K562 (cell line): ENCODE results near the gene CASKIN2. TPM values are rescaled to one million over a fixed set of nuclear protein-coding genes. Genes with fewer than 3 reads are reported as not detected.

Experiments used
- KDM5B ChIP-seq: fragments of 200-600 bp; sonication (generic); IDR thresholded peaks from 2 replicates; pipeline ENCODE4 v1.6.1; 2012; ENCODE audit warnings: low read depth, mild to moderate bottlenecking, moderate library complexity, low read length, control low read depth, inconsistent platforms; ENCODE audit not compliant: insufficient replicate concordance
- KLF6 ChIP-seq: fragments of 250-450 bp; sonication (Bioruptor Pico); IDR thresholded peaks from 2 replicates; pipeline ENCODE4 v1.4.0; 2020; ENCODE audit warnings: mild to moderate bottlenecking, moderate library complexity, borderline replicate concordance
- TBL1XR1 ChIP-seq, 2 experiments: IDR thresholded peaks; 2 replicates each; pipeline ENCODE4 v1.6.1; 2012; ENCODE audit warnings: improper control_type of control experiment in 2 of 2, low read length in 2 of 2, mild to moderate bottlenecking in 1 of 2
- TEAD2 ChIP-seq: fragments of 450-650 bp; IDR thresholded peaks from 2 replicates; pipeline ENCODE4 v1.6.1; 2016; ENCODE audit warnings: missing genetic modification characterization, control low read depth, missing compliant biosample characterization
- polyA plus RNA-seq, 8 experiments: library from polyadenylated mRNA; depleted of rRNA in 4 of 8; stranded (reverse) in 5 of 8; unstranded in 3 of 8; fragments of >200 nt; fragmentation: Nextera tagmentation in 2 of 8; fragmentation: Illumina TruSeq in 1 of 8; extraction: Ambion mirVana in 2 of 8; extraction: Trizol in 1 of 8; gene quantifications; 2 replicates each; pipeline versions ENCODE4 v1.2.1 to v1.2.3, GENCODE V29; 2011 to 2014; ENCODE audit warnings: inconsistent platforms in 1 of 8, missing spikeins in 1 of 8
- total RNA-seq, 7 experiments: library from RNA; depleted of rRNA in 6 of 7; stranded (reverse); fragments of >200 nt in 6 of 7; fragmentation: Illumina TruSeq in 2 of 7; extraction: Trizol in 2 of 7; gene quantifications; 2 replicates each; pipeline versions ENCODE4 v1.2.1 to v1.2.3, GENCODE V29; 2011 to 2021; ENCODE audit warnings: low replicate concordance in 1 of 7
- TF ChIP-seq, protein P1 (sequence below): fragments of 450-650 bp; IDR thresholded peaks from 2 replicates; pipeline ENCODE4 v1.6.1; 2016; ENCODE audit warnings: mild to moderate bottlenecking, moderate library complexity
- TF ChIP-seq, protein P2 (sequence below), 2 experiments: fragments of 450-650 bp; IDR thresholded peaks; 2 replicates each; pipeline ENCODE4 v1.6.1; 2016; ENCODE audit warnings: mild to moderate bottlenecking in 2 of 2, borderline replicate concordance in 1 of 2, low read depth in 1 of 2, moderate library complexity in 1 of 2
- TF ChIP-seq, protein P3 (sequence below): fragments of 250-450 bp; sonication (Bioruptor Pico); IDR thresholded peaks from 2 replicates; pipeline ENCODE4 v1.8.0; 2022; ENCODE audit warnings: moderate library complexity, mild to moderate bottlenecking, inconsistent platforms

CASKIN2 gene
- total and polyA plus RNA-seq, 9 of the 15 experiments (the other 6 are each of a cell fraction or from before 2014, with no cell fraction given) = 0.01 to 12.2 (median 2.1) TPM

DNA sequence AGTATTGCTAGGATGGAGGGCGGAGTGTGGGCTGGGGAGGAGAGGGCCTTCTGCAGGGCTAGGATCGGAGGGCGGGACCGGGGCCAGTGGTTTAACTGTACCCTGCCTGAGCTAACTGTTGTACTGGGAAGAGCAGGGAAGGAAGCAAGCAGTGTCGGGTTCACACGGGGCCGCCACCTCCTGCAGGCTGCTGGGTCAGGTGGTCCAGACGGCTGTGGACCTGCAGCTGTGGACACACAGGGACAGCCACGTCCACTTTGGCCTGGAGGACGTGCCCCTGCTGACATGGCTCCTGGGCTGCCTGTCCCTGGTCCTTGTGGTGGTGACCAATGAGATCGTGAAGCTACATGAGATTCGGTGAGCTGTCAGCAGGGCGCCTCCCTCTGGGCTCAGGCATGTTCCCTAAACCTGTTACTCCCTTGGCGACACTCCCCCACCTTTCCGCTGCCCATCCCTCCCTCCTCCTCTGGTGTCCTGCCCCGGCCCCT is 16.6 kb downstream of the CASKIN2 start (continued):
- TF ChIP-seq, protein P1, sequence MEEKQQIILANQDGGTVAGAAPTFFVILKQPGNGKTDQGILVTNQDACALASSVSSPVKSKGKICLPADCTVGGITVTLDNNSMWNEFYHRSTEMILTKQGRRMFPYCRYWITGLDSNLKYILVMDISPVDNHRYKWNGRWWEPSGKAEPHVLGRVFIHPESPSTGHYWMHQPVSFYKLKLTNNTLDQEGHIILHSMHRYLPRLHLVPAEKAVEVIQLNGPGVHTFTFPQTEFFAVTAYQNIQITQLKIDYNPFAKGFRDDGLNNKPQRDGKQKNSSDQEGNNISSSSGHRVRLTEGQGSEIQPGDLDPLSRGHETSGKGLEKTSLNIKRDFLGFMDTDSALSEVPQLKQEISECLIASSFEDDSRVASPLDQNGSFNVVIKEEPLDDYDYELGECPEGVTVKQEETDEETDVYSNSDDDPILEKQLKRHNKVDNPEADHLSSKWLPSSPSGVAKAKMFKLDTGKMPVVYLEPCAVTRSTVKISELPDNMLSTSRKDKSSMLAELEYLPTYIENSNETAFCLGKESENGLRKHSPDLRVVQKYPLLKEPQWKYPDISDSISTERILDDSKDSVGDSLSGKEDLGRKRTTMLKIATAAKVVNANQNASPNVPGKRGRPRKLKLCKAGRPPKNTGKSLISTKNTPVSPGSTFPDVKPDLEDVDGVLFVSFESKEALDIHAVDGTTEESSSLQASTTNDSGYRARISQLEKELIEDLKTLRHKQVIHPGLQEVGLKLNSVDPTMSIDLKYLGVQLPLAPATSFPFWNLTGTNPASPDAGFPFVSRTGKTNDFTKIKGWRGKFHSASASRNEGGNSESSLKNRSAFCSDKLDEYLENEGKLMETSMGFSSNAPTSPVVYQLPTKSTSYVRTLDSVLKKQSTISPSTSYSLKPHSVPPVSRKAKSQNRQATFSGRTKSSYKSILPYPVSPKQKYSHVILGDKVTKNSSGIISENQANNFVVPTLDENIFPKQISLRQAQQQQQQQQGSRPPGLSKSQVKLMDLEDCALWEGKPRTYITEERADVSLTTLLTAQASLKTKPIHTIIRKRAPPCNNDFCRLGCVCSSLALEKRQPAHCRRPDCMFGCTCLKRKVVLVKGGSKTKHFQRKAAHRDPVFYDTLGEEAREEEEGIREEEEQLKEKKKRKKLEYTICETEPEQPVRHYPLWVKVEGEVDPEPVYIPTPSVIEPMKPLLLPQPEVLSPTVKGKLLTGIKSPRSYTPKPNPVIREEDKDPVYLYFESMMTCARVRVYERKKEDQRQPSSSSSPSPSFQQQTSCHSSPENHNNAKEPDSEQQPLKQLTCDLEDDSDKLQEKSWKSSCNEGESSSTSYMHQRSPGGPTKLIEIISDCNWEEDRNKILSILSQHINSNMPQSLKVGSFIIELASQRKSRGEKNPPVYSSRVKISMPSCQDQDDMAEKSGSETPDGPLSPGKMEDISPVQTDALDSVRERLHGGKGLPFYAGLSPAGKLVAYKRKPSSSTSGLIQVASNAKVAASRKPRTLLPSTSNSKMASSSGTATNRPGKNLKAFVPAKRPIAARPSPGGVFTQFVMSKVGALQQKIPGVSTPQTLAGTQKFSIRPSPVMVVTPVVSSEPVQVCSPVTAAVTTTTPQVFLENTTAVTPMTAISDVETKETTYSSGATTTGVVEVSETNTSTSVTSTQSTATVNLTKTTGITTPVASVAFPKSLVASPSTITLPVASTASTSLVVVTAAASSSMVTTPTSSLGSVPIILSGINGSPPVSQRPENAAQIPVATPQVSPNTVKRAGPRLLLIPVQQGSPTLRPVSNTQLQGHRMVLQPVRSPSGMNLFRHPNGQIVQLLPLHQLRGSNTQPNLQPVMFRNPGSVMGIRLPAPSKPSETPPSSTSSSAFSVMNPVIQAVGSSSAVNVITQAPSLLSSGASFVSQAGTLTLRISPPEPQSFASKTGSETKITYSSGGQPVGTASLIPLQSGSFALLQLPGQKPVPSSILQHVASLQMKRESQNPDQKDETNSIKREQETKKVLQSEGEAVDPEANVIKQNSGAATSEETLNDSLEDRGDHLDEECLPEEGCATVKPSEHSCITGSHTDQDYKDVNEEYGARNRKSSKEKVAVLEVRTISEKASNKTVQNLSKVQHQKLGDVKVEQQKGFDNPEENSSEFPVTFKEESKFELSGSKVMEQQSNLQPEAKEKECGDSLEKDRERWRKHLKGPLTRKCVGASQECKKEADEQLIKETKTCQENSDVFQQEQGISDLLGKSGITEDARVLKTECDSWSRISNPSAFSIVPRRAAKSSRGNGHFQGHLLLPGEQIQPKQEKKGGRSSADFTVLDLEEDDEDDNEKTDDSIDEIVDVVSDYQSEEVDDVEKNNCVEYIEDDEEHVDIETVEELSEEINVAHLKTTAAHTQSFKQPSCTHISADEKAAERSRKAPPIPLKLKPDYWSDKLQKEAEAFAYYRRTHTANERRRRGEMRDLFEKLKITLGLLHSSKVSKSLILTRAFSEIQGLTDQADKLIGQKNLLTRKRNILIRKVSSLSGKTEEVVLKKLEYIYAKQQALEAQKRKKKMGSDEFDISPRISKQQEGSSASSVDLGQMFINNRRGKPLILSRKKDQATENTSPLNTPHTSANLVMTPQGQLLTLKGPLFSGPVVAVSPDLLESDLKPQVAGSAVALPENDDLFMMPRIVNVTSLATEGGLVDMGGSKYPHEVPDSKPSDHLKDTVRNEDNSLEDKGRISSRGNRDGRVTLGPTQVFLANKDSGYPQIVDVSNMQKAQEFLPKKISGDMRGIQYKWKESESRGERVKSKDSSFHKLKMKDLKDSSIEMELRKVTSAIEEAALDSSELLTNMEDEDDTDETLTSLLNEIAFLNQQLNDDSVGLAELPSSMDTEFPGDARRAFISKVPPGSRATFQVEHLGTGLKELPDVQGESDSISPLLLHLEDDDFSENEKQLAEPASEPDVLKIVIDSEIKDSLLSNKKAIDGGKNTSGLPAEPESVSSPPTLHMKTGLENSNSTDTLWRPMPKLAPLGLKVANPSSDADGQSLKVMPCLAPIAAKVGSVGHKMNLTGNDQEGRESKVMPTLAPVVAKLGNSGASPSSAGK = no peak
- TF ChIP-seq KDM5B (no peak), TBL1XR1 (IDR thresholded peaks at IDR 0.05; ENCODE audit: low read length in 2 of 2) (no peak), KLF6 (CRISPR knock-in tag) (no peak), TEAD2 (tag) (no peak)
- TF ChIP-seq, protein P2, sequence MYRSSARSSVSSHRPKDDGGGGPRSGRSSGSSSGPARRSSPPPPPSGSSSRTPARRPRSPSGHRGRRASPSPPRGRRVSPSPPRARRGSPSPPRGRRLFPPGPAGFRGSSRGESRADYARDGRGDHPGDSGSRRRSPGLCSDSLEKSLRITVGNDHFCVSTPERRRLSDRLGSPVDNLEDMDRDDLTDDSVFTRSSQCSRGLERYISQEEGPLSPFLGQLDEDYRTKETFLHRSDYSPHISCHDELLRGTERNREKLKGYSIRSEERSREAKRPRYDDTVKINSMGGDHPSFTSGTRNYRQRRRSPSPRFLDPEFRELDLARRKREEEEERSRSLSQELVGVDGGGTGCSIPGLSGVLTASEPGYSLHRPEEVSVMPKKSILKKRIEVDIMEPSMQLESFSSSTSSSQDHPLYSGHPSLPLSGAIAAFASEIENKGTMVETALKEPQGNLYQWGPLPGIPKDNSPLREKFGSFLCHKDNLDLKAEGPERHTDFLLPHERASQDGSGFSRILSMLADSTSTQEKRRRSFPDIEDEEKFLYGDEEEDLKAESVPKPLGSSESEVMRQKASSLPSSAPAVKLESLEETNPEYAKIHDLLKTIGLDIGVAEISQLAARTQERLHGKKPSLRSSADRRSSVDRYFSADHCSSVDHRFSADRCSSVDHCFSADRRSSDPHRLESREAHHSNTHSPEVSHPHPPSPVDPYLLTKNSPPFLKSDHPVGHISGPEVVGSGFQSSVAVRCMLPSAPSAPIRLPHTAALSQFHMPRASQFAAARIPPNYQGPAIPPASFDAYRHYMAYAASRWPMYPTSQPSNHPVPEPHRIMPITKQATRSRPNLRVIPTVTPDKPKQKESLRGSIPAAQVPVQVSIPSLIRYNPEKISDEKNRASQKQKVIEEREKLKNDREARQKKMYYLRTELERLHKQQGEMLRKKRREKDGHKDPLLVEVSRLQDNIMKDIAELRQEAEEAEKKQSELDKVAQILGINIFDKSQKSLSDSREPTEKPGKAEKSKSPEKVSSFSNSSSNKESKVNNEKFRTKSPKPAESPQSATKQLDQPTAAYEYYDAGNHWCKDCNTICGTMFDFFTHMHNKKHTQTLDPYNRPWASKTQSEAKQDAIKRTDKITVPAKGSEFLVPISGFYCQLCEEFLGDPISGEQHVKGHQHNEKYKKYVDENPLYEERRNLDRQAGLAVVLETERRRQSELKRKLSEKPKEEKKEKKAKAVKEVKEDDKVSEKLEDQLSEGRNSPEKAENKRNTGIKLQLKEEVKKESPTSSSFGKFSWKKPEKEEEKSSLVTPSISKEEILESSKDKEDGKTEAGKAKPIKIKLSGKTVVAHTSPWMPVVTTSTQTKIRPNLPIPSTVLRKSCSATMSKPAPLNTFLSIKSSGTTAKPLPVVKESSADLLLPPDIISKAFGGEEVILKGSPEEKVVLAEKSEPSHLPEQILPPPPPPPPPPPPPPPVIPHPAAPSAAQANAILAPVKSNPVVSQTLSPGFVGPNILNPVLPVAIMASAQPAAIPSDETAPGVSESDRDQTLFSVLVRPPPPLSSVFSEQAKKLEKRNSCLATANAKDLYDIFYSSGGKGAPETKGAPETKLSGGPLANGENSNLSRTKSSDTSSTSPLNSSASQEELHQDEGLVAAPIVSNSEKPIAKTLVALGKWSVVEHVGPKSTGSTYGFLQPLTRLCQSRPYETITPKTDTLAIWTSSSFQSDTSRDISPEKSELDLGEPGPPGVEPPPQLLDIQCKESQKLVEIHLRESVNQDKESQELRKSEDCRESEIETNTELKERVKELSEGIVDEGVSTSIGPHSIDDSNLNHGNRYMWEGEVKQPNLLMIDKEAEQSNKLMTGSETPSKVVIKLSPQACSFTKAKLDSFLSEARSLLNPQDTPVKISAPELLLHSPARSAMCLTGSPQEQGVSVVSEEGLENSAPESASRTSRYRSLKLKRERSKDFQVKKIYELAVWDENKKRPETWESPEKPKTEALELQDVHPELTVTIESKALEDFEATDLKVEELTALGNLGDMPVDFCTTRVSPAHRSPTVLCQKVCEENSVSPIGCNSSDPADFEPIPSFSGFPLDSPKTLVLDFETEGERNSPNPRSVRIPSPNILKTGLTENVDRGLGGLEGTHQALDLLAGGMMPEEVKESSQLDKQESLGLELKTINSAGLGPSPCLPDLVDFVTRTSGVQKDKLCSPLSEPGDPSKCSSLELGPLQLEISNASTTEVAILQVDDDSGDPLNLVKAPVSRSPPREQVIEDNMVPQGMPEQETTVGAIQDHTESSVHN (IDR thresholded peaks at IDR 0.05; ENCODE audit: borderline replicate concordance in 1 of 2, low read depth in 1 of 2) = no peak
- TF ChIP-seq, protein P3, sequence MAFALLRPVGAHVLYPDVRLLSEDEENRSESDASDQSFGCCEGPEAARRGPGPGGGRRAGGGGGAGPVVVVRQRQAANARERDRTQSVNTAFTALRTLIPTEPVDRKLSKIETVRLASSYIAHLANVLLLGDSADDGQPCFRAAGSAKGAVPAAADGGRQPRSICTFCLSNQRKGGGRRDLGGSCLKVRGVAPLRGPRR (CRISPR knock-in tag) = no peak
